Activated CD4-positive, alpha-beta T cell treated with anti-CD3 and anti-CD28 coated beads for 1 hour (primary cell): Measurements from ENCODE around the gene TMC3.
"Not testable (repeated sequence)": the region's sequence is repeated elsewhere in the genome, so short reads cannot be mapped to it uniquely, and the experiment has no call there.

Source experiments
- DNase-seq: peaks from one replicate; pipeline ENCODE4 v3.0.0-alpha.2; 2020

TMC3 gene

DNA sequence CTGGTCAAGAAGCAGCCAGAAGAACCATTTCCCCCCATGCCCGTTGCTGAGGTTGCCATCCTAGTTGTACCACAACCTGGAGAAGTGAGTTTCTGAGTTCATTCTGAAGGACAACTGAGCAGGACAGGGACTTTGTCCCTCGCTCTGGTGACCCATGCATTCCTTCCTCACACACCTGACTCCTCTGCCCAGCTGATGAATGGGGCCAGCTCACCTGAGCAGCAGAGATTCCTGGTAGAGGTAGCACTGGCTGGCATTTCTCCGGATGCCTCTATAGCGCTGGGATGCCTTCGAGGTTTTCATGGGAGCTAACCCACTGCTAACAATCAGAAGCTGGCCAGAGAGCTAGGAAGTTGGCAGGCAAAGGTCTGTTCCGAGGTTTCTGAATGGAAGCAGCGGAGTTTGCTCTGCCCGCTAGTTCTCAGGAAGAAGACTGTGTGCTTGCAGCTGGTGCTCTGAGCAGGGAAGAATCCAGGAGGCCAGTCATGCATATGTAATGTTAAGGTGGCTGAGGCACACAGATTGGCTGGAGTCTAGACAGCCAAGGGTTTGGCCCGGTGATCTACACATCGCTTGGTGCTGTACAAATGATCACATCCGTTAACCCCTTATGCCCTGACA, at the start of gene TMC3:
Gene TMC3, minus strand, starts transcription at position 439 of the 621 bp plus-strand sequence. Its CDS starts 136 bp downstream, at position 303.
- DNase-seq: no peak

DNA sequence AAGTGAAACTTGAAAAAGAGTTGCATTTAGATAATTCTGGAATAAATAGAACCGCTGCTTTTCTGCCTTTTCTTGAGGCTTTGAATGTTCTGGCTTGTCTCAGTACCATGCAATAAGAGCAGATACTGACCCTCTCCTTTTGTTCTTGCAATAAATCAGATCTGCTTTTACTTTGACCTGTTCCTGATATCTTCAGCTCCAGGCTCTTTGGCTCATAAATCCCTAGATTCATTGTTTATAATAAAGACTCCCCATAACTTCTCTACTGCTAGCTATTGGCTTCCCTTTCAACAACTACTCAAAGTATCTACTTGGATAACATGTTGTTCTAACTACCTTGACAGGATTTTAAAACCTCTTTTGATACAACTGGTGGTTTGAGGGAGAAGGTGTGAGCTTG, 47.4 kb upstream of the TMC3 start:
- no peak for DNase-seq

DNA sequence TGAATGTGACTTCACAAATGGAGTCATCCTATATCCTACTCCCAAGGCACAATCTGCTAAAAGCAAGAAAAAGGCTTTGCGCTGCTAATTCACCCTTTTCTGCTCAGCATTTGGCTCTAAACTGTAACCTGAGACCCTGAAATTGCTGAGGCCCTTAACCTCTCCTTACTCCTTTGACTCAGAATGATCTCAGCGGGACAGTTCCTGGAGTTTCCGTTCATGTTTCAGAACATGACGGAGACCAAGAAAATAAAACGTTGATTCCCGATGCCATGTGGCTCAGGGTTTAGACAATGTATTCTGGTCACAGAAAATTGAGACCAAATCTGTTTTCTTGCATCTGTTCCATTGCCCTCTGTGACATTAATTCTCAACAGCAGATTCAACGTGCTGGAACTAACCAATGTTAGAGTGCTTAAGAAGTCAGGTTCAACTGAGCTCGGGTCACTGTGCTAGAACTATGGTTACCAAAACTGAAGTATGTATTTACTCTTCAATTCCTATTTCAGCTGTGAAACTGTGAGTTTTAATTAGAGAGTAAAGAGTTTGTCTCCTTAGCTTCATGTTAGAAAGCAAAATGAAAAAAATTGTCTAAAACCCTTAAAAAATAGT, 45.4 kb upstream of the TMC3 start:
- DNase-seq: no peak

DNA sequence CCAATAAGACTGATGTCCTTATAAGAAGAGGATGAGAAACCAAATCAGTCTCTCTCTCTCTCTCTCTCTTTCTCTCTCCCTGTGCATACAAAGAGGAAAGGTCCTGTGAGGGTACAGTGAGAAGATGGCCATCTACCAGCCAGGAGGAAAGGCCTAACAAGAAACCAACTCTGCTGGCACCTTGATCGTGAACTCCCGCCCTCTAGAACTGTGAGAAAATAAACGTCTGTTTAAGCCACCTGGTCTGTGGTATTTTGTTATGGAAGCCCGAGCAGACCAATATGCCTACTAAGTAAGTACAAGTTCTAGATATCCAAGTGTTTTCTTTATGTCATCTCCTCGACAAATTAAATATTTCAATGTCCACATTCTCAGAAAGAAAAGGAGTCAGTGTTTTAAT, 44.9 kb upstream of the TMC3 start:
- DNase-seq: no peak

DNA sequence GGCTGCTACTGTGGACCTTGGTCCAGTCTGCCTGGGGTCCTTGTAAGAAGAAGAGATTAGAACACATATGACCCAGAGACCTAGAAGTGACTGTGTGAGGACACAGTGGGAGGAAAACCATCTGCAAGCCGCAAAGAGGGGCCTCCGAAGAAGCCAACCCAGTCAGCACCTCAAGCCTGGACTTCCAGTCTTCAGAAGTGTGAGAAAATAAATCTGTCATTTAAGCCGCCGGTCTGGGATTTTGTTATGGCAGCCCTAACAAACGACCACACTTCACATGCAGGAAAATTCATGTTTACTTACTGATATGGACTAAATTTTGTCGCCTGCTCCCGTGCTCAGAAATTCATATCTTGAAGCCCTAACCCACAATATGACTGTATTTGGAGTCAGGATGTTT, 44.4 kb upstream of the TMC3 start:
- DNase-seq: no peak

GRCh38 chr15:81414274-81414968, 40.4 kb upstream of the TMC3 start:
- DNase-seq: not testable (repeated sequence)

DNA sequence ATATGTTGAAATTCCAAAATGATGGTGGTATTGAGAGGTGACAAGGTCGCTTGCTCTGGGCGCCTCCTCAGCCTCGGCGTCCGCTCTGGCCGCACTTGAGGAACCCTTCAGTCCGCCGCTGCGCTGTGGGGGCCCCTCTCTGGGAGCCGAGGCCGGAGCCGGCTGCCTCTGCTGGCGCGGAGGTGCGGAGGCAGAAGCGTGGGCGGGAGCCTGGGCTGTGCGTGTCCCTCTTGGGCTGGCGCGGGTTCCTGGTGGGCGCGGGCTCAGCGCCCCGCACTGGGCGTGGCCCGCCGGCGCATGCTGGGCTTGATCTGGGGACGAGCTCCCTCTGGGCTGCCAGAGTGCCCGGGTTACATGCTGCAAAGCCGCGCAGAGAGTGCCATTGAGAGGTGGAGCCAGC, 39.8 kb upstream of the TMC3 start:
- DNase-seq: no peak

- DNase-seq: no peak
Observed at GRCh38 chr15:81411969-81412633, 38.1 kb upstream of the TMC3 start.

DNA sequence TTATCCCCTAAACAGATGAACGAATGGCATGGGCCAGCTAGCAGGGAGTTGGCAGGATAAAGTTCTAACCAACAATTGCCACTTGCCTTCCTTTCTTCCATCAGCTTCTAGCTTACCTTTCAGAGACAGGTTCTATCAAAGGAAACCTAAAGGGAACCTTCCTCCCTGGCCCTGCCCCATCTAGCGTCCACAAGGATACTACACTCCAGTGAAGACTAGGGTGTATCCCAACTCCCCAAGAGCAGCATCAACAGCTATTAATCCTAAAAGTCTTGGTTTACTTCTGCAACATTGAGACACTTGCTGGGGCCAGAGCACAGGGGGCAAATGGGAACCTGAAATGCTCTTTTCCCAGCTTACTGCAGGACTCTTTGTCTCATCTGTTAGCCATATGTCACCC, 37.0 kb upstream of the TMC3 start:
- no peak for DNase-seq

DNA sequence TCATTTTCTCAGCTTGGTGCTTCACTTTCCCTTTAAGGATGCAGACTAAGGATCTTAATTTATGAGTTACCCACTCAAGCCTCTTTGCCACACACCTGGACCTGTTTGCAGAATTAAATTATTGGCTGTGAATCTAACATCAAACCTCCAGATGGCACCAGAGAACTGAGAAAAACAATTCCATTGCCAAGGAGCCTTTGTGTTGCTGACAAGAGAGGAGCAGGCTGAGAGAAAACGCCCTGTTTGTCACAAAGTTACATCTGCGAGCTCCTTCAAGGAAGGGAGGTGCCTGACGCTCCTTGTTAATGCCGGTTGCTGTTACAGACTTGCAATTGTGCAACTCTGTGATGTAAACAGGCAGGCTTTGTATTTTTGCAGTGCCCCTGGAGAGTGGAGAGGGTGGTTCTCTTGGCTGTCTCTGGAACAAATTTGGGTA, 36.3 kb upstream of the TMC3 start:
- no peak for DNase-seq

DNA sequence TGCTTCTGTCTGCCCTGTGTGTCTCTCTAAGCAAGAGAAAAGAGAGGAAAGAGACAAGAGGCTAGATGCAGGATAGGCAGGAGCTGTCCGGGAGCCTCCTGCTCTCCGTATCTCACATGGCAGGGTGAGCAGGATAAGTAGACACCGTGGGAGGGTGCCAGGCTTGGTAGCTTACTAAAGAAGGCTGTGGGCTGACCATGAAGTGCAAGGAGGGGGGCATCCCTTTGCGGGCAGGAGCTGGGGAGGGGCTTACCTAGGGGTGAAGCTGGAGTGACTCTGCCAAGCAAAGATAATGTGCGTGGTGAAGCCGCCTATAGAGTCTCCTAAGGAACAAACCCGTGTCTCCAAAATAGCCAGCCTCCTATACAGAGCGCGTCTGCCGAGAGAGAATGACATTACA, 33.7 kb upstream of the TMC3 start:
- no peak for DNase-seq

GRCh38 chr15:81407176-81407575, 33.2 kb upstream of the TMC3 start:
- DNase-seq: no peak

DNA sequence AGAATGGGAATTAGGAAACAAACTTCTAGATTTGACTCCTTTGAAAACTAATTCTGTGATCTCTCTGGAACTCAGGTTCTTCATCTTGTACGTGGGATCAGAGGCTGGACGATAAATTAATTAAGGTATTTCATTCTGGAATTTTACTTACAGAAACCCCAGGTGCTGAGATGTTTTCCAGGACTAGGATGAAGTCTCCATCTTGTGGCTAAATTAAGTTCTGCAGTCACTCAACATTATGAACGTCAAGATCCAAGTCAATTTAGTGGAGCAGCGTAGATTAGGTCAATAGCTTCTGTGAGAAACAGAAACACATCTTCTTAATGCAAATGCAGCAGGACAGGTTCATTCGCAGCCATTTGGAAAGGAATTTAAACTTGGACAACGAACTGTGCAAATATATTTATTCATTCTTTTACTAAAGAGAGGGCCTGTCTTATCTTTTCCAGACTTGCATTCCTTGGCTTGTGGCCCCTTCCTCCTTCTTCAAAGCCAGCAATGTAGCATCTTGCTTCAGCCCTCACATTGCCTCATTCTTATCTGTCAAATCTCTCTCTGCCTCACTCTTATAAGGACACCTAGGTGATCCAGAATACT, 26.7 kb upstream of the TMC3 start:
- no peak for DNase-seq

GRCh38 chr15:81398910-81399551, 25.0 kb upstream of the TMC3 start:
- DNase-seq: no peak

DNA sequence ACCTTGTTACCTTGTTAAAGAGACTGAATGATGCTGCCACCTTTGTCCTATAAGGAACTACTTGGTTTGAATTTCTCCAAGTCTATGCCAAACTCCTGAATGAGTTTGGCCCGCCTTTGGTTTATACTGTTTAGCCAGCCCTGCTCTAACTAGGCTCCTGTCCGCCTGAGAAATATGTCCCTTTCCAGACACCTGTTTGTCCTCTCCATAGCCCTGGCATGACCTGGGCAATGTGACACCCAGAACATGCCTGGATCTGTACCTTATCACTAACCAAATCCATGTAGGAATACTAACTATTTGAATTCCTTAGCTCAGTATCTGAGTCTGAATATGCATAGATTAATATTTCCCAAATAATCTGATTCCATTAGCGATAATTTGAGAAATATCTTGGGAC, 24.4 kb upstream of the TMC3 start:
- DNase-seq: no peak

GRCh38 chr15:81394603-81395002, 20.6 kb upstream of the TMC3 start:
- no peak for DNase-seq

GRCh38 chr15:81391657-81392056, 17.6 kb upstream of the TMC3 start:
- no peak for DNase-seq

- DNase-seq: no peak
Observed at GRCh38 chr15:81388436-81388770, 14.4 kb upstream of the TMC3 start.

GRCh38 chr15:81387621-81388435, 13.8 kb upstream of the TMC3 start:
- DNase-seq: no peak

DNA sequence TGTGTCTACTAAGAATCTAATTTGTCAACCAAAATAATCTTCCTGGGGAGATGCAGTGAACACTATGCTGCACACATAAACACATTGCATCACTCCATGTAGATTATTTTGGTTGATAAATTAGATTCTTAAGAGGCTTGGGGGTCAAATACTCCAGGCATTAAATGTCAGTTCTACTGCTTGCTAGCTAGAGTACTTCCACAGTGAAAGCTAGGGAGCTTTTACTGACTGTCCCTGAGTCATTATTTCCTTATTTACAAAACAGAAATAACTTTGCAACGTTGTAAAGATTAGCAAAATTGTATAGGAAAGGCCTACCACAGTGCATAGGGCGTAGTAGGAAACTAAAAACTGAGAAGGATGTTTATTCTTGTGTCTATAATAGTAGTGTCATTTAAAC, 12.9 kb upstream of the TMC3 start:
- no peak for DNase-seq

- no peak for DNase-seq
Observed at GRCh38 chr15:81385721-81386076, 11.7 kb upstream of the TMC3 start.
